Vagina (tissue), 2 donors: Measurements from ENCODE around the gene HGF.

ENCODE experiments used
- POLR2A ChIP-seq, 2 donors: fragments of 450-650 bp; IDR thresholded peaks; one replicate each; pipeline ENCODE4 v1.6.1; 2017; ENCODE audit warnings: antibody characterized with exemption in 2 of 2, mild to moderate bottlenecking in 2 of 2, moderate library complexity in 2 of 2
- POLR2AphosphoS5 ChIP-seq, 2 donors: sonication (generic); formaldehyde crosslinking; IDR thresholded peaks; one replicate each; pipeline ENCODE4 v1.9.0; 2017; ENCODE audit warnings: antibody characterized with exemption in 2 of 2, mild to moderate bottlenecking in 2 of 2, low read depth in 1 of 2; ENCODE audit not compliant: insufficient read depth in 1 of 2
- TF ChIP-seq, protein P1 (sequence below), 3 experiments: fragments of 450-650 bp in 2 of 3; fragments of 200-600 bp in 1 of 3; sonication (generic) in 1 of 3; IDR thresholded peaks; one replicate each; pipeline ENCODE4 v1.5.1; 2017 to 2019; ENCODE audit warnings: antibody characterized with exemption in 3 of 3, mild to moderate bottlenecking in 2 of 3, moderate library complexity in 2 of 3

DNA sequence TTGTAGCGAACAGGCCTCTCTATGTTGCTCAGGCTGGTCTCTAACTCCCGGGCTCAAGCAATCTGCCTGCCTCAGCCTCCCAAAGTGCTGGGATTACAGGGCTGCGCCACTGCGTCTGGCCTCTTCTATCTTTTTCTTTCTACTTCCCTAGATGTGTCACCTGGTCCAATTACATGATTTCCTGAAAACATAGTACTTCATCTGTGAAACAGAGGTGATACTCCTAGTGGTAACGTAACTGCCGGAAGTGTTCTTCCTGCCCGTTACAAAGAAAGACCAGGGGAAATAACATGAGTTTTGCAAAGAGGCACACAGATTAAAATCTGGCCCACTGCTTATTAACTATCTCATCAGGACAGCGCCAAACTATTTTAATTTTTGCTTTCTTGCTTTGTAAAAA is 18.4 kb upstream of the HGF start:
- TF ChIP-seq, protein P1, sequence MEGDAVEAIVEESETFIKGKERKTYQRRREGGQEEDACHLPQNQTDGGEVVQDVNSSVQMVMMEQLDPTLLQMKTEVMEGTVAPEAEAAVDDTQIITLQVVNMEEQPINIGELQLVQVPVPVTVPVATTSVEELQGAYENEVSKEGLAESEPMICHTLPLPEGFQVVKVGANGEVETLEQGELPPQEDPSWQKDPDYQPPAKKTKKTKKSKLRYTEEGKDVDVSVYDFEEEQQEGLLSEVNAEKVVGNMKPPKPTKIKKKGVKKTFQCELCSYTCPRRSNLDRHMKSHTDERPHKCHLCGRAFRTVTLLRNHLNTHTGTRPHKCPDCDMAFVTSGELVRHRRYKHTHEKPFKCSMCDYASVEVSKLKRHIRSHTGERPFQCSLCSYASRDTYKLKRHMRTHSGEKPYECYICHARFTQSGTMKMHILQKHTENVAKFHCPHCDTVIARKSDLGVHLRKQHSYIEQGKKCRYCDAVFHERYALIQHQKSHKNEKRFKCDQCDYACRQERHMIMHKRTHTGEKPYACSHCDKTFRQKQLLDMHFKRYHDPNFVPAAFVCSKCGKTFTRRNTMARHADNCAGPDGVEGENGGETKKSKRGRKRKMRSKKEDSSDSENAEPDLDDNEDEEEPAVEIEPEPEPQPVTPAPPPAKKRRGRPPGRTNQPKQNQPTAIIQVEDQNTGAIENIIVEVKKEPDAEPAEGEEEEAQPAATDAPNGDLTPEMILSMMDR (IDR thresholded peaks at IDR 0.05), result no peak
- TF ChIP-seq POLR2A (IDR thresholded peaks at IDR 0.05), result no peak
- TF ChIP-seq POLR2AphosphoS5 (IDR thresholded peaks at IDR 0.05; ENCODE audit: insufficient read depth in 1 of 2, low read depth in 1 of 2), result no peak
